MCF 10A (cell line): ENCODE data around the gene PLCB1. TPM values are rescaled to one million over a fixed set of nuclear protein-coding genes. Genes with fewer than 3 reads are reported as not detected.

Source experiments
- BruUV-seq: library from RNA; stranded (reverse); fragments of 400-500 nt; replicated peaks from 2 replicates; lab custom pipeline; 2021; lab: Mats Ljungman, UMichigan
- CTCF ChIA-PET: fragments of 300-600 bp; sonication (Branson Sonifier 250); formaldehyde crosslinking; extraction: SDS; loops from one replicate; lab custom pipeline; 2021; ENCODE audit warnings: antibody characterized with exemption, inconsistent platforms; lab: Yijun Ruan, JAX
- POLR2A ChIA-PET: fragments of 300-600, 350-650 bp; sonication (Branson Sonifier 250); formaldehyde crosslinking; extraction: SDS; loops from one replicate; lab custom pipeline; 2020; ENCODE audit warnings: antibody characterized with exemption, inconsistent platforms; lab: Yijun Ruan, JAX
- DNase-seq: peaks from one replicate; pipeline ENCODE4 v3.0.0-alpha.2; 2018; ENCODE audit not compliant: unreplicated experiment
- H3K27ac Mint-ChIP-seq: one replicate; pipeline ENCODE4 v1.8.0; 2022; ENCODE audit warnings: mild to moderate bottlenecking, low read depth, mixed read lengths; ENCODE audit not compliant: unreplicated experiment
- H3K27me3 Mint-ChIP-seq: one replicate; pipeline ENCODE4 v1.8.0; 2022; ENCODE audit warnings: mixed read lengths; ENCODE audit not compliant: insufficient read depth, unreplicated experiment
- H3K36me3 Mint-ChIP-seq: one replicate; pipeline ENCODE4 v1.8.0; 2022; ENCODE audit warnings: mild to moderate bottlenecking, moderate library complexity, mixed read lengths; ENCODE audit not compliant: insufficient read depth, unreplicated experiment
- H3K4me1 Mint-ChIP-seq: one replicate; pipeline ENCODE4 v1.8.0; 2022; ENCODE audit warnings: mixed read lengths; ENCODE audit not compliant: insufficient read depth, unreplicated experiment
- H3K4me3 Mint-ChIP-seq: one replicate; pipeline ENCODE4 v1.8.0; 2022; ENCODE audit warnings: mild to moderate bottlenecking, moderate library complexity, mixed read lengths; ENCODE audit not compliant: unreplicated experiment
- H3K9me3 Mint-ChIP-seq: one replicate; pipeline ENCODE4 v1.8.0; 2022; ENCODE audit warnings: mixed read lengths; ENCODE audit not compliant: unreplicated experiment
- intact Hi-C: fragments of 100-400 bp; cut with micrococcal nuclease; formaldehyde crosslinking; loops from 2 replicates; pipeline ENCODE4 v1.14.1; 2022
- total RNA-seq: library from RNA; stranded (reverse); gene quantifications from 2 replicates; pipeline ENCODE4 v1.2.3, GENCODE V29; 2022
- TF ChIP-seq, protein P1 (sequence below): fragments of 200-600 bp; IDR thresholded peaks from one replicate; pipeline ENCODE4 v1.8.0; 2022; ENCODE audit warnings: antibody characterized with exemption, mild to moderate bottlenecking; ENCODE audit not compliant: unreplicated experiment

PLCB1 gene
- total RNA-seq, 1 experiment from 2014 or later: 5.9 TPM

DNA sequence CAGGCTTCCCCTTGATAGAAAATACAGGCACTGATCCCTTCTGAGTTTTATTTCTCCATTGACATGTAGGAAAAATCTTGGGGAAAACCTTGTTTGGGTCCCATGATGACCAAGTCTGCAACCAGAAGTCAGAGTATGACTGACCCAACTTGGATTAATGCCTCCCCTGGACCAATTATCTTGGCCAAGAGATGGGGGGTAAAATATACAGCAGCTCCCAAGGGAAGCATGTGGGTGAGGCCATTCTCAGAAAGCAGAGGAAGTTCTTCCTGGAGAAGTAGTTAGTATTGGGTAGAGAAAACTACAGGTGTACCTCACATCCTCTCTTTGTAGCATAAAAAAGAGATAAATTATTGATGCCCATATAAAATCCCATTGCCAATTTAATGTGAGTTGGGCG is 651.7 kb downstream of the PLCB1 start:
- no peak for DNase-seq
- intact Hi-C loops: no loop called here
- H3K36me3 Mint-ChIP-seq: no peaks in the 10 kb centered on the region
- POLR2A ChIA-PET: no interaction called here
- TF ChIP-seq, protein P1, sequence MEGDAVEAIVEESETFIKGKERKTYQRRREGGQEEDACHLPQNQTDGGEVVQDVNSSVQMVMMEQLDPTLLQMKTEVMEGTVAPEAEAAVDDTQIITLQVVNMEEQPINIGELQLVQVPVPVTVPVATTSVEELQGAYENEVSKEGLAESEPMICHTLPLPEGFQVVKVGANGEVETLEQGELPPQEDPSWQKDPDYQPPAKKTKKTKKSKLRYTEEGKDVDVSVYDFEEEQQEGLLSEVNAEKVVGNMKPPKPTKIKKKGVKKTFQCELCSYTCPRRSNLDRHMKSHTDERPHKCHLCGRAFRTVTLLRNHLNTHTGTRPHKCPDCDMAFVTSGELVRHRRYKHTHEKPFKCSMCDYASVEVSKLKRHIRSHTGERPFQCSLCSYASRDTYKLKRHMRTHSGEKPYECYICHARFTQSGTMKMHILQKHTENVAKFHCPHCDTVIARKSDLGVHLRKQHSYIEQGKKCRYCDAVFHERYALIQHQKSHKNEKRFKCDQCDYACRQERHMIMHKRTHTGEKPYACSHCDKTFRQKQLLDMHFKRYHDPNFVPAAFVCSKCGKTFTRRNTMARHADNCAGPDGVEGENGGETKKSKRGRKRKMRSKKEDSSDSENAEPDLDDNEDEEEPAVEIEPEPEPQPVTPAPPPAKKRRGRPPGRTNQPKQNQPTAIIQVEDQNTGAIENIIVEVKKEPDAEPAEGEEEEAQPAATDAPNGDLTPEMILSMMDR: no peak
- H3K9me3 Mint-ChIP-seq: no peaks in the 10 kb centered on the region
- no TSS peak for BruUV-seq
- H3K4me3 Mint-ChIP-seq: no peak overlapping the region
- H3K27me3 Mint-ChIP-seq: no peaks in the 10 kb centered on the region
- no peak overlapping the region for H3K27ac Mint-ChIP-seq
- H3K4me1 Mint-ChIP-seq: no peaks in the 10 kb centered on the region
- CTCF ChIA-PET: interaction anchor here (0.7 to 1.0 kb wide), 2 partner anchors 12 to 610 kb away, joined by 3 to 4 read pairs; no protein-coding TSS in a partner anchor

DNA sequence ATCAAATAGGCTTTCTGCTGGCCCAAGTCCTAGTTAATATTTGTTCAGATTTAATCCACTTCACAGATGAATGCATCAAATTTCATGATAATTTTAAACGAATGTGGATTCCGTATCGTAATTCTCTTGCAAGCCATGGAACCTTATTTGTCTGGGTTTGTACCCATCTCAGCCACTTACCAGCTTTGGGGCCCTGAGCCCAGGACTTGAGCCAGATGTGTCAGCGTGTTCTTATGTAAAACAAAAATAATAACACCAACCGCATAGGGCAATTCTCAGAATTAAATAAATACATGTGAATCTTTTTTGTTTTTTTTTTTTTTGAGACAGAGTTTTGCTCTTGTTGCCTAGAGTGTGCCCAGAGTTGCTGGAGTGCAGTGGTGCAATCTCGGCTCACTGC is 654.3 kb downstream of the PLCB1 start:
- Mint-ChIP-seq H3K4me3 (no peak overlapping the region), H3K9me3 (no peaks in the 10 kb centered on the region), H3K4me1 (no peaks in the 10 kb centered on the region), H3K27me3 (no peaks in the 10 kb centered on the region), H3K36me3 (no peaks in the 10 kb centered on the region), H3K27ac (no peak overlapping the region)
- TF ChIP-seq, protein P1: no peak
- peak; percentile 15 for DNase-seq
- POLR2A ChIA-PET: no interaction called here
- intact Hi-C loops: no loop called here
- CTCF ChIA-PET: interaction anchor here (0.6 to 5.0 kb wide), 7 partner anchors 11 to 782 kb away, joined by 3 to 52 read pairs (median 4); no protein-coding TSS in a partner anchor
- BruUV-seq: no TSS peak

DNA sequence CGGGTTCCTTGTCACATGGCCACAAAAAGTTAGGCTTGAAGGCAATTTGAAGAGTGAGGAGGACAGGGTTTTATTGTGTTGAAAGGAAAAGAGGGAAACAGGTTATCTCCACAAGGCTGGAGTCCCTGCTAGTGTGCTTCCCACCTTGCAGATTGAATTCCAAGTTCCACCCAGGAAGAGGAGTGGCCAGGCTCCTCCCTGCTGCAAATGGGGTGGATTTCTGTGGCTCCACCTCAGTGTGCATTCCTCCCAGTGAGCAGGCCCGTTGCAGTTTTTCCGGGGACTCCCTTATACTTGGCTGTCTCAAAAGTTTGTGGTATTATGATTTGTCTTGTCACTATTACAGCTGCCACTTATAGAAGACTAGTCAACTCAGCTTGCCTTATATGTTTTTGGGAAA is 655.0 kb downstream of the PLCB1 start:
- no peaks in the 10 kb centered on the region for H3K9me3 Mint-ChIP-seq
- TF ChIP-seq, protein P1: no peak
- H3K27me3 Mint-ChIP-seq: peaks cover 4% of the 10 kb centered on the region
- H3K36me3 Mint-ChIP-seq: no peaks in the 10 kb centered on the region
- H3K4me3 Mint-ChIP-seq: no peak overlapping the region
- intact Hi-C loops: no loop called here
- POLR2A ChIA-PET: no interaction called here
- H3K4me1 Mint-ChIP-seq: no peaks in the 10 kb centered on the region
- H3K27ac Mint-ChIP-seq: no peak overlapping the region
- DNase-seq: no peak
- CTCF ChIA-PET: interaction anchor here (0.6 to 5.0 kb wide), 5 partner anchors 10 to 621 kb away, joined by 3 to 52 read pairs (median 3); no protein-coding TSS in a partner anchor
- no TSS peak for BruUV-seq

DNA sequence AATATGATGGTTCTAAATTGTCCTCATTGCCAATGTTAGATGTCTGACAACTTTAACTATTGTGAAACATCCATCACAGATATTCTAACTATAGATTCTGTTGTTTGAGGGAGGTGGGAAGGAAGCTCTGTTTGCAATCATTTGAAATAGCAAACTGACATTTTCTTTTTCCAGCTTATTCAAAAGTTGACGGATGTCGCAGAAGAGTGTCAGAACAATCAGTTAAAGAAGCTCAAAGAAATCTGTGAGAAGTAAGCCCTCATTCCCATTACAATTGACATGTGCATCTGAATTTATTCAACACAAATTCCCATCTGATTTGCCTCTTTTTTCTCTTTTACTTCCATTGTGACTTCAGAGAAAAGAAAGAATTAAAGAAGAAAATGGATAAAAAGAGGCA is 656.2 kb downstream of the PLCB1 start:
- H3K27ac Mint-ChIP-seq: no peak overlapping the region
- H3K4me1 Mint-ChIP-seq: no peaks in the 10 kb centered on the region
- TF ChIP-seq, protein P1: no peak
- H3K4me3 Mint-ChIP-seq: no peak overlapping the region
- H3K27me3 Mint-ChIP-seq: peaks cover 16% of the 10 kb centered on the region
- no TSS peak for BruUV-seq
- DNase-seq: no peak
- H3K9me3 Mint-ChIP-seq: no peaks in the 10 kb centered on the region
- no peaks in the 10 kb centered on the region for H3K36me3 Mint-ChIP-seq
- POLR2A ChIA-PET: interaction anchor here (0.7 to 1.0 kb wide), 2 partner anchors 17 to 66 kb away, joined by 3 read pairs; no protein-coding TSS in a partner anchor
- intact Hi-C loops: no loop called here
- CTCF ChIA-PET: interaction anchor here (0.6 to 5.4 kb wide), 18 partner anchors 8 to 1820 kb away, joined by 3 to 77 read pairs (median 5); no protein-coding TSS in a partner anchor
